Neural progenitor cell (in vitro differentiated cells): Measurements from ENCODE around the gene ZNF214.

Experiments
- CTCF ChIP-seq: fragments of 200-600 bp; sonication (generic); IDR thresholded peaks from 2 replicates; pipeline ENCODE4 v1.5.1; 2017; ENCODE audit warnings: antibody characterized with exemption, mild to moderate bottlenecking
- EZH2 ChIP-seq: fragments of 200-600 bp; sonication (generic); IDR thresholded peaks from 2 replicates; pipeline ENCODE4 v1.6.1; 2017; ENCODE audit warnings: antibody characterized with exemption, mild to moderate bottlenecking, moderate library complexity

- no peak for TF ChIP-seq EZH2
- TF ChIP-seq CTCF, result no peak
Measured at GRCh38 chr11:7019500-7020182, 505 bp downstream of the ZNF214 start.
